ENCODE results near the gene ITGA2. TPM values are rescaled to one million over a fixed set of nuclear protein-coding genes. Genes with fewer than 3 reads are reported as not detected.

The ITGA2 gene
- total and polyA plus RNA-seq, 4 donors = 2.0 to 36.1 (median 19.2) TPM

- Histone ChIP-seq H3K4me3 (no peak overlapping the region), H3K4me1 (ENCODE audit: control insufficient read depth in 5 of 5, insufficient read depth in 5 of 5, low read length in 5 of 5) (peaks cover 0 to 2% (median 0%) of the 10 kb centered on the region in 5 donors), H3K9ac (ENCODE audit: insufficient read depth in 1 of 2, low read length in 2 of 2) (no peak overlapping the region), H3K27me3 (ENCODE audit: control insufficient read depth in 3 of 3, insufficient read depth in 3 of 3, low read length in 2 of 3) (no peaks in the 10 kb centered on the region), H3K27ac (ENCODE audit: low read depth in 1 of 2, low read length in 1 of 2) (no peak overlapping the region), H3K36me3 (ENCODE audit: control insufficient read depth in 4 of 4, insufficient read depth in 4 of 4, low read length in 4 of 4) (peaks cover 0 to 3% (median 1%) of the 10 kb centered on the region in 4 donors), H3K9me3 (ENCODE audit: control insufficient read depth in 4 of 4, insufficient read depth in 3 of 4, low read length in 3 of 4) (no peaks in the 10 kb centered on the region)
- TF ChIP-seq, protein P1, sequence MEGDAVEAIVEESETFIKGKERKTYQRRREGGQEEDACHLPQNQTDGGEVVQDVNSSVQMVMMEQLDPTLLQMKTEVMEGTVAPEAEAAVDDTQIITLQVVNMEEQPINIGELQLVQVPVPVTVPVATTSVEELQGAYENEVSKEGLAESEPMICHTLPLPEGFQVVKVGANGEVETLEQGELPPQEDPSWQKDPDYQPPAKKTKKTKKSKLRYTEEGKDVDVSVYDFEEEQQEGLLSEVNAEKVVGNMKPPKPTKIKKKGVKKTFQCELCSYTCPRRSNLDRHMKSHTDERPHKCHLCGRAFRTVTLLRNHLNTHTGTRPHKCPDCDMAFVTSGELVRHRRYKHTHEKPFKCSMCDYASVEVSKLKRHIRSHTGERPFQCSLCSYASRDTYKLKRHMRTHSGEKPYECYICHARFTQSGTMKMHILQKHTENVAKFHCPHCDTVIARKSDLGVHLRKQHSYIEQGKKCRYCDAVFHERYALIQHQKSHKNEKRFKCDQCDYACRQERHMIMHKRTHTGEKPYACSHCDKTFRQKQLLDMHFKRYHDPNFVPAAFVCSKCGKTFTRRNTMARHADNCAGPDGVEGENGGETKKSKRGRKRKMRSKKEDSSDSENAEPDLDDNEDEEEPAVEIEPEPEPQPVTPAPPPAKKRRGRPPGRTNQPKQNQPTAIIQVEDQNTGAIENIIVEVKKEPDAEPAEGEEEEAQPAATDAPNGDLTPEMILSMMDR (IDR thresholded peaks at IDR 0.05; ENCODE audit: control extremely low read depth, extremely low read depth) = no peak
- DNase-seq = no peak
- ATAC-seq (ENCODE audit: insufficient read depth, low FRiP score) = no peak
- 92 to 97% methylated on average over 4 of the region's 4 CpGs for WGBS, 2 donors
Measured at GRCh38 chr5:52956014-52956413, 33.1 kb upstream of the ITGA2 start.

DNA sequence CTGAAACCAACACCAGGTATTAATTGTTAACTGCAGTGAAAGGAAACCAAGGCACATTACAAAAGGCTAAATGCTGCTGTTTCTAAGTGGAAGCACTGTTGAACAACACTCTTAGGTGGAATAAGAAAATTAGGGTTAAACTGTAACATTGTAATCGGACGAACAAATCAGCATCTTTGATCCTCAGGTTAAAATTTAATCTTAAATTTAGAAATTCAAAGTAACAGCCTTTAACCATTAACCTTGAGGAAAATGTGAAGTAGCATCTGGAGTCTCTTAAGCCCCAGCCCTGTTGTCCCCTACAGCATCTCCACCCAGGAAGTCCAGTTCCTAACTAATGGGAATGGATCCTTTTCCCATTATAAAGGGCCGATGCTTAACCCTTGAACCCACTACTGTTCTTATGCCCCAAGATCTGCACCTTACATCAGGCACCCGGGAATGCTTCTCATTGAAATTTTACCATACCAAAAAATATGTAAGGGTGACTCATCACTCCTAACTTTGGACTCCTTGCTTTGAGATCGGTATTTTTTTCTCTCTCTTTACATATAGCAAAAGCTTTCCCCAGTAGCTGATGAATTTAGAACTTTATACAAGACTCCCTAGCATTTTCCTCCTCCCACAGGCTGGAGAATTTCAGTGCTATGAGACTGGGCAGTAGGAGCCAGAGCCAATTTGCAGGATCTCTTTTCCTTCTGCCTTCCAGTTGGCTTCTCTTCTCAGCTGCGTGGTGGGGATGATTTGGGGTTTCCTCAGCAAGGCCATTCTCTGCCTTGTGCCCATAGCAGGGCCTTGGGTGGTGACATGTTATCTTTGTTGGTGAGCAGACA is 32.0 kb upstream of the ITGA2 start:
- TF ChIP-seq, protein P1 (IDR thresholded peaks at IDR 0.05; ENCODE audit: control extremely low read depth, extremely low read depth) = no peak
- H3K9ac ChIP-seq (ENCODE audit: insufficient read depth in 1 of 2, low read length in 2 of 2) = no peak overlapping the region
- WGBS, 2 donors = 85 to 89% methylated on average over 6 of the region's 6 CpGs
- H3K27me3 ChIP-seq (ENCODE audit: control insufficient read depth in 3 of 3, insufficient read depth in 3 of 3, low read length in 2 of 3) = no peaks in the 10 kb centered on the region
- no peak overlapping the region for H3K4me3 ChIP-seq
- H3K27ac ChIP-seq (ENCODE audit: low read depth in 1 of 2, low read length in 1 of 2) = no peak overlapping the region
- peak in 1 of 3 donors; percentile 25 for DNase-seq
- H3K36me3 ChIP-seq (ENCODE audit: control insufficient read depth in 4 of 4, insufficient read depth in 4 of 4, low read length in 4 of 4) = peaks cover 0 to 3% (median 1%) of the 10 kb centered on the region in 4 donors
- H3K4me1 ChIP-seq (ENCODE audit: control insufficient read depth in 5 of 5, insufficient read depth in 5 of 5, low read length in 5 of 5) = peaks cover 0 to 9% (median 0%) of the 10 kb centered on the region in 5 donors
- H3K9me3 ChIP-seq (ENCODE audit: control insufficient read depth in 4 of 4, insufficient read depth in 3 of 4, low read length in 3 of 4) = no peaks in the 10 kb centered on the region
- no peak for ATAC-seq (ENCODE audit: insufficient read depth, low FRiP score)

DNA sequence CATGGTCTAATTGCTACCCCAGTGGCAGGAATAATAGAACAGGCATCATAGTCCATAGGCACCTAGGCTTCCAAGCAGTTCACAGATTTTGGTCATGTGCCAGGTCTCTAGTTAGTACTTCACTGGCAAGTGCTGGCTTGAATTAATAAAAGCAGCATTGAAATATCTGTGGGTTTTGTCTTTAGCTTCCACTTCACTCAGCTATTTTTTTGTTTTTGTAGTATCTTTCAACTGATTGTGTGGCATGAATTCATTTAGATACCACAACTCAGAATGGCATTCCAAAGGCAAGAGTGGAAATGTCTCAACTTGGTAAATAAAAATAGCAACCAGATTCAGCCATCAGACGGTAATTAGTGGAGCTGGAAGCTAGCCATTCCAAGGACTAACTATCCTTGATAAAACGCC is 27.9 kb upstream of the ITGA2 start:
- peaks cover 0 to 3% (median 0%) of the 10 kb centered on the region in 4 donors for H3K36me3 ChIP-seq (ENCODE audit: control insufficient read depth in 4 of 4, insufficient read depth in 4 of 4, low read length in 4 of 4)

More for the DNA sequence above, 27.9 kb upstream of the ITGA2 start:
- H3K9ac ChIP-seq (ENCODE audit: insufficient read depth in 1 of 2, low read length in 2 of 2) = no peak overlapping the region
- no peak overlapping the region for H3K27ac ChIP-seq (ENCODE audit: low read depth in 1 of 2, low read length in 1 of 2)
- no peak overlapping the region for H3K4me3 ChIP-seq
- peaks cover 0 to 9% (median 0%) of the 10 kb centered on the region in 5 donors for H3K4me1 ChIP-seq (ENCODE audit: control insufficient read depth in 5 of 5, insufficient read depth in 5 of 5, low read length in 5 of 5)
- 45 to 76% methylated on average over 2 of the region's 2 CpGs for WGBS, 2 donors
- no peaks in the 10 kb centered on the region for H3K27me3 ChIP-seq (ENCODE audit: control insufficient read depth in 3 of 3, insufficient read depth in 3 of 3, low read length in 2 of 3)
- TF ChIP-seq, protein P1 (IDR thresholded peaks at IDR 0.05; ENCODE audit: control extremely low read depth, extremely low read depth) = no peak
- no peak for ATAC-seq (ENCODE audit: insufficient read depth, low FRiP score)
- peak; percentile 12 to 61 (median 22) for DNase-seq
- no peaks in the 10 kb centered on the region for H3K9me3 ChIP-seq (ENCODE audit: control insufficient read depth in 4 of 4, insufficient read depth in 3 of 4, low read length in 3 of 4)
